Hepatocyte (in vitro differentiated cells): ENCODE data around the gene RBFOX1. TPM values are rescaled to one million over a fixed set of nuclear protein-coding genes. Genes with fewer than 3 reads are reported as not detected.

Experiments
- DNase-seq: peaks from one replicate; pipeline ENCODE4 v3.0.0-alpha.2; 2016; ENCODE audit warnings: low spot score
- H2AFZ ChIP-seq: fragments of 200-600 bp; sonication (generic); 2 replicates; pipeline ENCODE4 v1.6.0; 2016; ENCODE audit warnings: antibody characterized with exemption, mild to moderate bottlenecking
- H3K27ac ChIP-seq: fragments of 200-600 bp; sonication (generic); 2 replicates; pipeline ENCODE4 v1.5.1; 2016; ENCODE audit warnings: mild to moderate bottlenecking
- H3K27me3 ChIP-seq: fragments of 200-600 bp; sonication (generic); 2 replicates; pipeline ENCODE4 v1.6.1; 2016
- H3K36me3 ChIP-seq: fragments of 200-600 bp; sonication (generic); replicated peaks from 2 replicates; pipeline ENCODE4 v1.5.1; 2016; ENCODE audit warnings: low read depth; ENCODE audit not compliant: insufficient read depth
- H3K4me1 ChIP-seq: fragments of 200-600 bp; sonication (generic); 2 replicates; pipeline ENCODE4 v1.5.1; 2016; ENCODE audit warnings: mild to moderate bottlenecking, moderate library complexity; ENCODE audit not compliant: insufficient read depth
- H3K4me2 ChIP-seq: fragments of 200-600 bp; sonication (generic); 2 replicates; pipeline ENCODE4 v1.6.0; 2016
- H3K4me3 ChIP-seq: fragments of 200-600 bp; sonication (generic); 2 replicates; pipeline ENCODE4 v1.5.1; 2016; ENCODE audit warnings: mild to moderate bottlenecking
- H3K79me2 ChIP-seq: fragments of 200-600 bp; sonication (generic); 2 replicates; pipeline ENCODE4 v1.6.0; 2017; ENCODE audit warnings: mild to moderate bottlenecking
- H3K9me2 ChIP-seq: fragments of 200-600 bp; sonication (generic); replicated peaks from 2 replicates; pipeline ENCODE4 v1.6.0; 2017; ENCODE audit warnings: mild to moderate bottlenecking; ENCODE audit not compliant: insufficient read depth
- H3K9me3 ChIP-seq: fragments of 200-600 bp; sonication (generic); 2 replicates; pipeline ENCODE4 v1.5.1; 2016; ENCODE audit warnings: low read depth, mild to moderate bottlenecking
- H4K20me1 ChIP-seq: fragments of 200-600 bp; sonication (generic); 2 replicates; pipeline ENCODE4 v1.6.0; 2016; ENCODE audit warnings: mild to moderate bottlenecking; ENCODE audit not compliant: insufficient read depth, poor library complexity, severe bottlenecking
- CTCF ChIP-seq: fragments of 200-600 bp; sonication (generic); IDR thresholded peaks from 2 replicates; pipeline ENCODE4 v1.5.1; 2016; ENCODE audit warnings: antibody characterized with exemption, mild to moderate bottlenecking; ENCODE audit not compliant: poor library complexity
- EZH2 ChIP-seq: fragments of 200-600 bp; sonication (generic); IDR thresholded peaks from 2 replicates; pipeline ENCODE4 v1.6.1; 2016; ENCODE audit warnings: antibody characterized with exemption, mild to moderate bottlenecking, borderline replicate concordance
- EZH2phosphoT487 ChIP-seq: fragments of 200-600 bp; sonication (generic); IDR thresholded peaks from one replicate; pipeline ENCODE4 v1.6.1; 2018; ENCODE audit warnings: antibody characterized with exemption, mild to moderate bottlenecking, low read depth, moderate library complexity; ENCODE audit not compliant: unreplicated experiment, severe bottlenecking
- WGBS: methylation state at CpG from one replicate; pipeline ENCODE4 v1.1.6; 2016; ENCODE audit warnings: low lambda C conversion rate; ENCODE audit errors: missing lambda C conversion rate; 5-methylcytosine and 5-hydroxymethylcytosine counted together
- polyA plus RNA-seq: library from polyadenylated mRNA; unstranded; fragments of >200 nt; fragmentation: Nextera tagmentation; extraction: Ambion mirVana; gene quantifications from 2 replicates; pipeline ENCODE4 v1.2.1, GENCODE V29; 2016
- total RNA-seq: library from RNA; depleted of rRNA; stranded (reverse); fragments of >200 nt; gene quantifications from 2 replicates; pipeline ENCODE4 v1.2.3, GENCODE V29; 2014

RBFOX1 gene
- total and polyA plus RNA-seq, 2 experiments from 2014 or later = 1.00 to 1.2 TPM

- 46% methylated on average over 18 of the region's 18 CpGs for whole genome bisulfite sequencing
- TF ChIP-seq EZH2phosphoT487 (peak; percentile 71), CTCF (no peak)
- no peaks in the 10 kb centered on the region for H3K27me3 ChIP-seq
Measured at GRCh38 chr16:7716660-7717550, 384.3 kb downstream of the RBFOX1 start.

GRCh38 chr16:7722761-7723160, 390.1 kb downstream of the RBFOX1 start:
- DNase-seq = peak; percentile 71
- no peaks in the 10 kb centered on the region for H3K9me2 ChIP-seq
- no peaks in the 10 kb centered on the region for H3K36me3 ChIP-seq
- H3K79me2 ChIP-seq = no peaks in the 10 kb centered on the region
- peak overlapping the region; percentile 22 for H3K27ac ChIP-seq
- H4K20me1 ChIP-seq = no peaks in the 10 kb centered on the region
- no peaks in the 10 kb centered on the region for H3K27me3 ChIP-seq
- H3K9me3 ChIP-seq = no peaks in the 10 kb centered on the region
- WGBS = 38% methylated on average over 4 of the region's 4 CpGs
- H3K4me2 ChIP-seq = no peak overlapping the region
- TF ChIP-seq EZH2 (no peak), CTCF (no peak)
- H3K4me3 ChIP-seq = no peak overlapping the region
- H3K4me1 ChIP-seq = peaks cover 7% of the 10 kb centered on the region
- H2AFZ ChIP-seq = no peak overlapping the region

More at GRCh38 chr16:7716660-7717550, 384.3 kb downstream of the RBFOX1 start:
- H3K4me3 ChIP-seq = no peak overlapping the region
- H4K20me1 ChIP-seq = no peaks in the 10 kb centered on the region
- no peak overlapping the region for H2AFZ ChIP-seq
- H3K4me2 ChIP-seq = peak overlapping the region; percentile 39
- peaks cover 6% of the 10 kb centered on the region for H3K4me1 ChIP-seq
- H3K9me3 ChIP-seq = no peaks in the 10 kb centered on the region
- DNase-seq = peak; percentile 34
- H3K79me2 ChIP-seq = no peaks in the 10 kb centered on the region
- H3K36me3 ChIP-seq = no peaks in the 10 kb centered on the region
- H3K9me2 ChIP-seq = no peaks in the 10 kb centered on the region
- peak overlapping the region; percentile 25 for H3K27ac ChIP-seq

- no peak for DNase-seq
- no peak overlapping the region for H2AFZ ChIP-seq
- no peaks in the 10 kb centered on the region for H3K9me3 ChIP-seq
- no peaks in the 10 kb centered on the region for H3K79me2 ChIP-seq
- no peaks in the 10 kb centered on the region for H3K27me3 ChIP-seq
- no peak overlapping the region for H3K27ac ChIP-seq
- H4K20me1 ChIP-seq = no peaks in the 10 kb centered on the region
- no peak for TF ChIP-seq CTCF
- no peak for TF ChIP-seq EZH2phosphoT487
- no peak for TF ChIP-seq EZH2
- 85% methylated on average over 5 of the region's 5 CpGs for WGBS
- no peaks in the 10 kb centered on the region for H3K9me2 ChIP-seq
- H3K4me2 ChIP-seq = no peak overlapping the region
- no peaks in the 10 kb centered on the region for H3K4me1 ChIP-seq
- no peak overlapping the region for H3K4me3 ChIP-seq
- H3K36me3 ChIP-seq = no peaks in the 10 kb centered on the region
Measured at GRCh38 chr16:7731141-7731540, 398.5 kb downstream of the RBFOX1 start.
